ENCODE measurements around the gene HOXD4. TPM values are rescaled to one million over a fixed set of nuclear protein-coding genes. Genes with fewer than 3 reads are reported as not detected.

The HOXD4 gene
- total and polyA plus RNA-seq, 4 donors = 0.12 to 1.1 (median 0.48) TPM

DNA sequence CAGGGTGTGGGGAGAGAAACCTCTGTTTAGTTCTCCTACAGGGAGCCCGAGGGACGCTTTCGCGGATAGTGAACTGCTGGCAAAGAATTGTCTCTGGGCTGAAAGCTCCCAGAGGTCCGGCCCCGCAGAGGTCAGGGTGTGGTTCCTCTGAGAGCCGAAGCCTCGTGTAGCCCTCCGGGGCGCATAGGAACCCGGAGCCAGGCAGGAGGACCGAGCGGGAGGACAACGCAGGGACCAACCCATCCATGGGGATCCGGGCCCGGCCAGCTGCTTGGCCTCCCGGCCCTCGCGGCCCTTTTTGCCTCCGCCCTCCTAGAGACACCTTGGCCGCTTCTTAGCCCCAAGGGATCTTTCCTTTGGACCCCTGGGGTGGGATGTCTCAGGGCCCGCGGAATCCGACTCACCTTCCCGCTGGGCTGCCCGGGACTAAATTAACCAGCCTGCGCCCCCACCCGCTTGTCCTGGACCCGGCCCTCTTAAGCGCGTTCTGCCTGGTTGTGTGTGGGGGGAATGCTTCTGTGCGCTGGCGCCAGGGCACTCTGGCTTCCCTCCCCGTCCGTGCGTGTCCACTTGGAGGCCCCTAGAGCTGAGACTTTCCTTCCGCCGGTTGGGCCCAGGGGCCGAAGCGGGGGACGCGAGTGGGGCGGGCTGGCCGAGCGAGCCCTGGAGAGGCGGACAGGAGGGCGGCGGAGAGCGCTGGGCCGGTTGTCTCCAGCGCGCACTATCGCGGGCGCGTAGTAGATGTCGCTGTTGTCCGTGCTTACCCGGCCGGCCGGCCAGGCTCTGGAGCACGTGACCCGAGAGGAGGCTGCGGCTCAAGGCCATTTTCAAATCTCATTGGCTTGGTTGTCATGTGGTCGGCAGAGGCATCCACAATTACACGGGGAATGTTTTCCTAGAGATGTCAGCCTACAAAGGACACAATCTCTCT, 35.2 kb upstream of the HOXD4 start, which contains the start of gene HOXD10:
Gene HOXD10 (plus strand): TSS at position 896 of the 931 bp plus-strand sequence. CDS start 56 bp downstream, outside the sequence.
- no peaks in the 10 kb centered on the region for H3K36me3 ChIP-seq (ENCODE audit: control insufficient read depth in 4 of 4, insufficient read depth in 4 of 4, low read length in 4 of 4)
- H3K4me1 ChIP-seq (ENCODE audit: control insufficient read depth in 5 of 5, insufficient read depth in 5 of 5, low read length in 5 of 5) = peaks cover 0 to 6% (median 0%) of the 10 kb centered on the region in 5 donors
- WGBS, 2 donors = 5 to 8% methylated on average over 64 to 66 of the region's 66 CpGs
- H3K27ac ChIP-seq (ENCODE audit: low read depth in 1 of 2, low read length in 1 of 2) = no peak within 1 kb of the TSS
- peaks cover 0 to 22% (median 0%) of the 10 kb centered on the region in 4 donors for H3K9me3 ChIP-seq (ENCODE audit: control insufficient read depth in 4 of 4, insufficient read depth in 3 of 4, low read length in 3 of 4)
- H3K27me3 ChIP-seq (ENCODE audit: control insufficient read depth in 3 of 3, insufficient read depth in 3 of 3, low read length in 2 of 3) = peaks cover 36 to 99% (median 98%) of the 10 kb centered on the region in 3 donors
- TF ChIP-seq, protein P1, sequence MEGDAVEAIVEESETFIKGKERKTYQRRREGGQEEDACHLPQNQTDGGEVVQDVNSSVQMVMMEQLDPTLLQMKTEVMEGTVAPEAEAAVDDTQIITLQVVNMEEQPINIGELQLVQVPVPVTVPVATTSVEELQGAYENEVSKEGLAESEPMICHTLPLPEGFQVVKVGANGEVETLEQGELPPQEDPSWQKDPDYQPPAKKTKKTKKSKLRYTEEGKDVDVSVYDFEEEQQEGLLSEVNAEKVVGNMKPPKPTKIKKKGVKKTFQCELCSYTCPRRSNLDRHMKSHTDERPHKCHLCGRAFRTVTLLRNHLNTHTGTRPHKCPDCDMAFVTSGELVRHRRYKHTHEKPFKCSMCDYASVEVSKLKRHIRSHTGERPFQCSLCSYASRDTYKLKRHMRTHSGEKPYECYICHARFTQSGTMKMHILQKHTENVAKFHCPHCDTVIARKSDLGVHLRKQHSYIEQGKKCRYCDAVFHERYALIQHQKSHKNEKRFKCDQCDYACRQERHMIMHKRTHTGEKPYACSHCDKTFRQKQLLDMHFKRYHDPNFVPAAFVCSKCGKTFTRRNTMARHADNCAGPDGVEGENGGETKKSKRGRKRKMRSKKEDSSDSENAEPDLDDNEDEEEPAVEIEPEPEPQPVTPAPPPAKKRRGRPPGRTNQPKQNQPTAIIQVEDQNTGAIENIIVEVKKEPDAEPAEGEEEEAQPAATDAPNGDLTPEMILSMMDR (IDR thresholded peaks at IDR 0.05; ENCODE audit: control extremely low read depth, extremely low read depth) = no peak
- ATAC-seq (ENCODE audit: insufficient read depth, low FRiP score) = peak; percentile 34
- peak in 1 of 3 donors; percentile 68 for DNase-seq
- H3K9ac ChIP-seq (ENCODE audit: insufficient read depth in 1 of 2, low read length in 2 of 2) = no peak within 1 kb of the TSS
- no peak within 1 kb of the TSS for H3K4me3 ChIP-seq

DNA sequence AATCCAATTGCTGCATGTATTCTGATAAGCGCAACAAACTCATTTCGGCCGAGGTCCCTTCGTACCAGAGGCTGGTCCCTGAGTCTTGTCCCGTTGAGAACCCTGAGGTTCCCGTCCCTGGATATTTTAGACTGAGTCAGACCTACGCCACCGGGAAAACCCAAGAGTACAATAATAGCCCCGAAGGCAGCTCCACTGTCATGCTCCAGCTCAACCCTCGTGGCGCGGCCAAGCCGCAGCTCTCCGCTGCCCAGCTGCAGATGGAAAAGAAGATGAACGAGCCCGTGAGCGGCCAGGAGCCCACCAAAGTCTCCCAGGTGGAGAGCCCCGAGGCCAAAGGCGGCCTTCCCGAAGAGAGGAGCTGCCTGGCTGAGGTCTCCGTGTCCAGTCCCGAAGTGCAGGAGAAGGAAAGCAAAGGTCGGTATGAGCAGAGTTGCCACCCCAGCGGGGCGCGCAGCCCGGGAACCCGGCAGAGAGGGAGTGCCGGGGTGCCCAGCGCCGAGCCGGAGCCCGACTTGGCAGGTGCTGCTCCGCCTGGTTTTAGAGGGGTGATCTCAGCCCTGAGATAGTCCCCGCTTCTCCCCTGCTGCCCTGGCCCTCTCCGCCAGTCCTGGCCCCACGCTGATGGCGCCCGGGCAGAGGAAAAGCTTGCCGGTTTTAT, 34.1 kb upstream of the HOXD4 start:
- TF ChIP-seq, protein P1 (IDR thresholded peaks at IDR 0.05; ENCODE audit: control extremely low read depth, extremely low read depth) = no peak
- Histone ChIP-seq H3K4me1 (ENCODE audit: control insufficient read depth in 5 of 5, insufficient read depth in 5 of 5, low read length in 5 of 5) (peaks cover 0 to 5% (median 0%) of the 10 kb centered on the region in 5 donors), H3K36me3 (ENCODE audit: control insufficient read depth in 4 of 4, insufficient read depth in 4 of 4, low read length in 4 of 4) (no peaks in the 10 kb centered on the region), H3K27me3 (ENCODE audit: control insufficient read depth in 3 of 3, insufficient read depth in 3 of 3, low read length in 2 of 3) (peaks cover 36 to 96% (median 93%) of the 10 kb centered on the region in 3 donors), H3K4me3 (no peak overlapping the region), H3K9me3 (ENCODE audit: control insufficient read depth in 4 of 4, insufficient read depth in 3 of 4, low read length in 3 of 4) (peaks cover 0 to 19% (median 0%) of the 10 kb centered on the region in 4 donors), H3K9ac (ENCODE audit: insufficient read depth in 1 of 2, low read length in 2 of 2) (no peak overlapping the region), H3K27ac (ENCODE audit: low read depth in 1 of 2, low read length in 1 of 2) (no peak overlapping the region)
- WGBS, 2 donors = 20 to 21% methylated on average over 37 to 40 of the region's 40 CpGs
- DNase-seq = no peak
- ATAC-seq (ENCODE audit: insufficient read depth, low FRiP score) = no peak

DNA sequence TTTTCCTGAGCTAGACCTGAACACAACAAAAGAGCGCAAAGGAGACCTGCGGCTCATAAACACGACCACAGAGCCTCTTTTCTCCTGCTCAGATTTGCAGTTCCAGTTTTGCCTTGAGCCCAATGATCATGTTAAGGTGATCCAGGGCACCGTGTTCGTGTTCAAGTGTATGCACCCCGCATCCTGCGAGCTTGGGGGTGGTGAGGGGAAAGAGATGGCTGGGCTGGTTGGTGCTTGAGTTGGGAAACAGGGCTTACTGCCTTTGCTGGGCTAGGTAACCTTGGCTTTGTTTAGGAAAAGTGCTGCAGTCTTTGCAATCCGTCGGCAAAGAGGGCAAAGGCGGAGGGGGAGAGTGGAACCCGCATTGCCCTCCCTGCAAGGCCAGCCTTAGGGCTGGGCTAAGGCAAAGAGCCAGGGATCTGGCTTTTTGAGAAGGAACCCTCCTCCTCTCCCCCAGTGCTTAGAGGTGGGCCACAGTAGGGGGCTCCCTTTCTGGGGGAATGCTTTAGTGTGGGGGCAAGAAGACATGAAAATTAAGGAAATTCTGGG, 33.5 kb upstream of the HOXD4 start:
- no peak overlapping the region for H3K4me3 ChIP-seq
- ATAC-seq (ENCODE audit: insufficient read depth, low FRiP score) (no peak), DNase-seq (no peak)
- TF ChIP-seq, protein P1 (IDR thresholded peaks at IDR 0.05; ENCODE audit: control extremely low read depth, extremely low read depth) = no peak
- peaks cover 0 to 5% (median 0%) of the 10 kb centered on the region in 5 donors for H3K4me1 ChIP-seq (ENCODE audit: control insufficient read depth in 5 of 5, insufficient read depth in 5 of 5, low read length in 5 of 5)
- H3K9me3 ChIP-seq (ENCODE audit: control insufficient read depth in 4 of 4, insufficient read depth in 3 of 4, low read length in 3 of 4) = peaks cover 0 to 12% (median 0%) of the 10 kb centered on the region in 4 donors
- WGBS, 2 donors = 12 to 14% methylated on average over 11 of the region's 11 CpGs
- no peak overlapping the region for H3K27ac ChIP-seq (ENCODE audit: low read depth in 1 of 2, low read length in 1 of 2)
- H3K27me3 ChIP-seq (ENCODE audit: control insufficient read depth in 3 of 3, insufficient read depth in 3 of 3, low read length in 2 of 3) = peaks cover 30 to 92% (median 91%) of the 10 kb centered on the region in 3 donors
- no peaks in the 10 kb centered on the region for H3K36me3 ChIP-seq (ENCODE audit: control insufficient read depth in 4 of 4, insufficient read depth in 4 of 4, low read length in 4 of 4)
- H3K9ac ChIP-seq (ENCODE audit: insufficient read depth in 1 of 2, low read length in 2 of 2) = no peak overlapping the region
